NCI-H2171 (cell line): ENCODE data around the gene GDPD3.

Source experiments
- DNase-seq: peaks from one replicate; lab custom pipeline; 2025; lab: John Stamatoyannopoulos, UW

GDPD3 gene

DNA sequence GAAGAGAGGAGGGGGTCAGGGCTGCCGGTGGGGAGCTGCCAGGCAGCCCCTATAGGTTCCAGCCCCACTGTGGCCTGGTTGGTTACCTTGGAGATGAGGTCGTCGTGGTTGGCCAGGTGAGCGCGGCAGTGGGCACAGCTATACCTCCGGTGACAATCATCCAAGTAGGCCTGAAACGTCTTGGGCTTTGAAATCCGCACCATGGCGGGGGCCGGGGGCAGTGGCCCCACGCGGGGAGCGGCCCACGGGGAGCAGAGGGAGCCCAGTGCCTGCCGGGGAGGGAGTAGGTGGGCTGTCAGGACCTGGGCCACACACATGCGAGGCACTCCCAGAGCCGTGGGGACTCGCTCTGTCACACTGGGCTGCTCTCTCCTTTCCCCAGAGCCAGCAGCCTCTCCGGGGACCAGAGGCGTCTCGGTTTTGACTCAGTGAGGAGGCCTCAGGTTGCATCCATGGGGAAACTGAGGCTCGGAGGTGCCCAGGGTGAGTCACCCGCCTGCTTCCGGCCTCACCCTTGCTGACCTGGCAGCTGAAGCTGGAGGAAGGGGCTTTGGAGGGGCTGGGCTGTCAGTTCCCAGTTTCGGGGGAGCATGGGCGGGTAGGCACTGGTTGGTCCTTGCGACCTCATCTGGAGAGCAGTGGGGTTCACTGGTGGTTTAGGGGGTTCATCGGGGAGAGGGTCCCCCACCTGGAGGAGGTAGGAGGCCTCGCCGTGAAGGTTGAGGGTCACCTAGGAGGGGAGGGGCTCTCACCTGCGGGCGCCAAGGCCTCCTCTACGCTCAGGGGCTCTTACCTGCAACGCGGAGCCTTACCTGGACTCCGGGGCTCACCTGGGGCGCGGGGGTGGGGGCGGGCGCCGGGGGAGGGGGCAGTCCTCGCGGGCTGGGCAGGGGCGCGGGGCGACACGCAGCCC is 17.9 kb downstream of the GDPD3 start:
- DNase-seq = no peak

DNA sequence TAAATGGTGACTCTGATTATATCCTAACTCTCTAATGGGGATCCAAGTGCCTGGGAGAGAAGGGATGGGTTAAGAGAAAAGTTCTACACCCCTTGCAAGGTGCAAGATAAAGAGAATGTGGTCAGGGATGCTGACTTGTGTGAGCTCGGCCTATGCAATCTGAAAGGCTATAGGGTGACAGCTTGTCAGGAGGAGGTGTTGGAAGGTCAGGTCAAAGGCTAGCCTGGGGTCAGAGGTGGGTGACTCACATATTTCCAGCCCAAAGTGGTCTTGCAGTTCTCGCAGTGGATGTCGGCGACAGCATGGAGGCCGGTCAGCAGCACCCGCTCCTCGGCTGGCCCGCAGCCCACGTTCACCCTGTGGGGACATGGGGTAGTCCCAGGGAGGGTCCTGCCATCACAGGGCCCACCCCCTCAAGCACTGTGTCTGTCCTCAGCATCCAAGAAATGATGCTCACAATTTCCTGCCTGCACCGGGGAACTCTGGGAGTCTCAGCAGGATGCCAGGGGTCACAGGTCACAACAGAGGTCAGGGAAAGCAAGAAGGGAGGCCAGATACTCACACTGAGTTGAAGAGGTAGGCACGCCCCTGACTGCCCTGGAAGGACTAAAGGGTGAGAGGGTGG is 18.7 kb downstream of the GDPD3 start:
- no peak for DNase-seq

DNA sequence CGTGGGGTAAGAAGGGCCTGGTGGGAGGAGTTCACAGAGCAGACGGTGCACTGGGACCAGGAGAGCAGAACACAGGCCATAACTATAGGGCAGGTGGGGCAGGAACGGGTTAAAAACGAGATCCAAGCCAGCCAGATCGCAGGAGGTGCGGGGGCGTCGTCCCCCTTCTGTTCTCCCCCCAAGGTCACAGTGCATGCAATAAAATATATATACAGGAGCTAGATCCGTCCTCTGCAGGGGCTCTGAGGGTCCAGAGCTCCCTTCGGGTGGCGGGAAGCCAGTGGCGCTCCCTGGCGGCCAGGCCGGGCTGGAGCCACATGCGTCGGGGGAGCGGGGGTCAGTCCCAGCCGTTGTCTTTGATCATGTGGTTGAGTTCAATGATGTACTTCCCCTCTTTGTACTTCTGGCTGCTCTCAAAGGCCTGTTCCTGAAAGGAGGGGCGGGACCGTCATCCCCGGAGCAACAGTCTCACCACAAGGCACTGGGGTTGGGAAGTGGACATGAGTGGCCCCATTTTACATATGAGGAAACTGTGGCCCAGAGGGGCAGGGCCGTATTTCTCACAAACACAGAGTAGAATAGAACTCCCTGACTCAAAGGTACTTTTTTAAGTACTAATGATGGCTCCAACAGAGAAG is 20.8 kb downstream of the GDPD3 start:
- DNase-seq = peak; percentile 33

DNA sequence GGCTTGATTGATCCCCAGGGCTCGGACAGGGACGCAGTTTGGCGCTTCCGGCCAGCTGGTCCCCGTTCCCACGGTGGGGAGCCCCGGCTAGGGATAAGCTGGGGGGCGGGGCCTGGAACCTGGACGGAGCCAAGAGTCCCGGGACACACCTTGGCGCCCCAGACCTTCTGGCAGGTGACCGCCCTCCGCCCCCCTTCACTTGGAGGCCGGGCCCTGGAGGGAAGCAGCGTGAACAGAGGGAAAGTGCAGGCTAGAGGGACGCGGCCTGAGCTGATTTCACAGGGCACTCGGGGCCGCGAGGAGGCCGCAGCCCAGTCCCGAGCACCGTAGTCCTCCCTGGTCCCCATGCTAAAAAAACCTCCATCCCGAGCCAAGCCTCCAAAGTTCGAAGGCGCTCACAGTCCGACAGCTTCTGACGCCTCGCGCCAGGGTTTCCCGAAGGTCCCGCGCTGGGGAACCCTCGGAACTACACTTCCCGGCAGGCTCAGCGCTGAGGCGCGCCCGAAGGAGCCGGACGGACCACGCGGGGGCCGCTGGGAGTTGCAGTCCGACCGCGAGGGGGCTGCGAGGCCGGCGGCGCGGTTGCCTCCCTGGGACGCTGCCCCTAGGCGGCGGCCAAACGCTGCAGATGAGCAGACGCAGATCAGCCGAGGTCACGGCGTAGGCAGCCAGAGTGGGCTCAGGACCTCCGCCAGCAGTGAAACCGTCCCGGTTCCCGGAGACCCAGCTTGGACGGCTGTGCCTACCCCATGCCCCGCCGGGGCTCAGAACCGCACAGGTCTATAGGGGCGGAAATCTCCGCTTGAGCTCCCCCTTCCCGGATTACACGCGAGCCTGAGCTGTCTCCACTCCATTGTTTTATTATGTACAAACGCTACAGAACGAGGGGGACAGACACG is 21.6 kb downstream of the GDPD3 start, which contains the start of gene TBX6:
TSS of gene TBX6 (minus strand) at position 451 of the 899 bp plus-strand sequence. CDS start 731 bp downstream, outside the sequence.
- peak; percentile 95 for DNase-seq

DNA sequence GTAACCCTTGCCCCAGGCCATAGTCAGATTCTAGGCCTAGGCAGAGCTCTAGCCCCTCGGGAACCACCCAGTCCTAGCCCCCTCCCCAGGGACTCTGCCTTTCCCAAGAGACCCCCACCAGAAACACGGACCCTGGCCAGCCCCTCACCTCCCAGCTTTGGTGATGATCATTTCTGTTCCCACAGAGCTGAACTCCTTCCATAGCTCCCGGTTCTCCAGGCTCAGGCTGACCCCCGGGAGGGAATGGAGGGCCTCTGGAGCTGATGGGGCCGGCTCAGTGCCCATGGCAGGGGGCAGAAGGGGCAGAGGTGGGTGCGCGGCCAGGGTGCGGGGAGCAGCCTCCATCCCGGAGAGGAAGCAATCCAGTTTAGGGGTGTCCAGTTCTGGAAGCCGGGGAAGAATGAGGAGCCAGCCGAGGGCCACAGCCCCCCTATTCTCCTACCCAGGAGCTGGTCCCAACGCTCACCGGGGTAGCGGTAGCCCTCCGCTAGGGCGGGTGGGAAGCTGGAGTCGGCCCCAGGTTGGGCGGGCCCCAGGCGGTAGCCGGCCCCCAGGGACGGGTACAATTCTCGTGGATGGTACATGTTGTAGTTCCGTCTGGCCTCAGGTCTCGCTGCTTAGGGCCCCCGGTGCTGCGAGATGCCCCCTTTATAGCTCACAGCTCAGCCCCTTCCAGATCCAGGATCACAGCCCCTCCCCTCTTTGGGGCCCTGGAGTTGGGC is 22.6 kb downstream of the GDPD3 start:
- no peak for DNase-seq

DNA sequence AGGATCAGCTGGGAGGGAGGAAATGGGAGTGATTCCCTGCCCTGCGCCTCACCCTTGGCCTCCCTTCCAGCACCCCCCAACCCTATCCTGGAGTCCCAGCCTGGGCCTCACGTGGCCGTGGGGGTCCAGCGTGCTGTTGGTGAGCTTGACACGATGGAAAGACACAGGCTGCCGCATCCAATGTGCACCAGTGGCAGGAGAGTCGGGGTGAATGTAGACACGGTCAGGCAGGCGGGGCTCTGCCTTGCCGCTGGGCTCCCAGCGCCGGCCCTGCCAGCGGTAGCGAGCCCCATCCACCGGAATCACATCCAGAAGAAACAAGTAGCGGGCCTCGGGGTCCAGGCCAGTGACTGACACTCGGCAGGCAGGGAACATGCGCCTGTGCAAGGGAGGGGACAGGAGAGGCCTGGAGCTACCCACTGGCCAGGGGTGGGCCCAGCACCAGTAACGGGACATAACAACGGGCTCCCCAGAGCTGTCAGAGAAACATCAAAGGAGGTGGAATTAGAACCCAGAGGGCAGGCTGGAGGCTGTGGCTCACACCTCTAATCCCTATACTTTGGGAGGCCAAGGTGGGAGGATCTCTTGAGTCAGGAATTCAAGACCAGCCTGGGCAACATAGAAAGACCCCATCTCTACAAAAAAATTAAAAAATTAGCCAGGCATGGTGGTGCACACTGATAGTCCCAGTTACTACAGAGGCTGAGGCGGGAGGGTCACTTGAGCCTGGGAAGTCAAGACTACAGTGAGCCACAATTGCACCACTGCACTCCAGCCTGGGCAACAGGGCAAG is 24.3 kb downstream of the GDPD3 start:
- DNase-seq = no peak

DNA sequence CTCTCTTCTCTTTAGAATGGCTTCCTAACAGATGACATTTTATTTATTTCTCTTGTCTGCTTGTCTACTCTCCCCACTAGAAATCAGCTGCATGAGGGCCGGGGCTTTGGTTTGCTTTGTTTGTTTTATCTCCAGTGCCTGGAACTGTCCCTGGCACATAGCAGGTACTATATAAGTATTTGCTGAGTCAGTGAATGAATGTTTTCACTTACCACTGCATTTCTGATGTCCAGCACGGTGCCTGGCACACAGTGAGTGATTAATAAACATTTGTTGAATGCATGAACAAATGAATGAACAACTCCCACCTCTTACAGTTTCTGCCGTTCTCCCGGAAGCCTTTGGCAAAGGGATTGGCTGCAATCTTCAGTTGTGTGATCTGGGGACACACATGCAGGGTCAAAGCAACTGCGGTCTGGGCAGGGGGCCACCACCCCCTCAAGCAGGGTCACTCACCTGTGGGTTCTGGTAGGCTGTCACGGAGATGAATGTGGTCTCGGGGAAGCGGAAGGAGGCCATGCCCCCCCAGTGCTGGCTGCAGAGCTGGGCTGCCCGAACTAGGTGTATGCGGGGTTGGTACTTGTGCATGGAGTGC is 25.0 kb downstream of the GDPD3 start:
- no peak for DNase-seq

DNA sequence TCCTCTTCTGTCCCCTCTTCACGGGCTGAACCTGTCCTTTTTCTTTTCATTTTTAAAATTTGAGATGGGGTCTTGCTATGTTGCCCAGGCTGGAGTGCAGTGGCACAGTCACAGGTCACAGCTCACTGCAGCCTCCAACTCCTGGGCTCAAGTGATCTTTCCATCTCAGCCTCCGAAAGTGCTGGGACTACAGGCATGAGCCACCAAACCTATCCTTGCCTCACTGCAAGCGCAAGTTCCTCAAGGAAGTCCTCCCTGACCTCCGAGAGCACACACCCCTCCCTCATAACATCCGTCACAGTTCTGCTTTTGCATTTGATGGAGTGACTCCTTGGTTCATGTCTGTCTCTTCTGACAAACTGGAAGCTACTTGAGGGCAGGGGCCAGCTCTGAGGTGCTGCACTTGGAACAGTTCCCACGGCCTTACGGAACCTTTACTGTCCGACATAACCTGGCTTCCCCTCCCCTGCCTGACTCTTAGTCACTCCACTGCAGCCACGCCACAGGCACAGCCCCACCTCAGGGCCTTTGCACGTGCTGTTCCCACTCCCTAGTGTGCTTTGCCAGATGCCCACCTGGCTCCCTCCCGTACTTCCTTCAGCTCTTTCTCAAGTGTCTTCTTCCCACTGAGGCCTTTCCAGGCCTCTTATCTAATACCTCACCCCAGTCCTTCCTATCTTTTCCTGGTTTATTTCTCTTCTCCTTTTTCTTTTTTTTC is 26.0 kb downstream of the GDPD3 start:
- no peak for DNase-seq

DNA sequence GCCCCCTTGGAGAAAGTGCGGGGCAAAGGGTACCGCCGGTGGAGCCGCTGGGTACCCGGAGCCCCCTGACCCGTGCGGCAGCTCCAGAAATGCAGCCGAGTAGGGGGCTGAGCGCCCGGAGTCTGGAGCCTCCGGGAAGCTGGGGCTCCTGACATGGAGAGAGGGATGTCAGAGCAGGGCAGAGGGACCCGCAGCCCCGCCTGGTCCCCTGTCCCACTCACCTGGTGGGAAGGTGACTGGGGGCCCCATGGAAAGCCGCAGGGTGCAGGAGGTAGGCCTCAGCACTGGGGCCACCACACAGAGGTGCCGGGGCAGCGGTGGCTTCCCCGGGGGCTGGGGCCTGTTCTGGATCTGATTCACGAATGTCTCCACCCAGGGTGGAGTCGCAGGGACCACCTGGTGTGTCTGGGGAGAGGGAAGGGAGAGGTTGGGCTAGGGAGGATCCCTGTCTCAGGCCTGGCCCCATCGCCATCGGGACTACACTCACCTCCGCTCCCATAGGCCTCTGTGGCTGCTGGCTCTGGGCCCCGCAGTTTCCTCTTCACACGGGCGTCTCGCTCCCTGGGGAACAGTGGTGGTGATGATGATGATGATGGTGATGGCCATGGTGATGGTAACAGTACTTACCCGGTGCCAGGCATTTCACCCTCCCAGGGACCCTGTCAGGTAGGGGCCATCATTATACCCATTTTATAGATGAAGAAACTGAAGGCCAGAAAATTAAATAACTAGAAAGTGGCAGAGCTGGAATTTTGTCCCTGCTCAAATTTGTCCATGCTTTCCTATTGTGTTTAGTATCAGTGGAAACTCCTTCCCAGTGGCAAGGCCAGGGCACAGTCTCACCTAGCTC is 26.8 kb downstream of the GDPD3 start:
- DNase-seq = no peak

DNA sequence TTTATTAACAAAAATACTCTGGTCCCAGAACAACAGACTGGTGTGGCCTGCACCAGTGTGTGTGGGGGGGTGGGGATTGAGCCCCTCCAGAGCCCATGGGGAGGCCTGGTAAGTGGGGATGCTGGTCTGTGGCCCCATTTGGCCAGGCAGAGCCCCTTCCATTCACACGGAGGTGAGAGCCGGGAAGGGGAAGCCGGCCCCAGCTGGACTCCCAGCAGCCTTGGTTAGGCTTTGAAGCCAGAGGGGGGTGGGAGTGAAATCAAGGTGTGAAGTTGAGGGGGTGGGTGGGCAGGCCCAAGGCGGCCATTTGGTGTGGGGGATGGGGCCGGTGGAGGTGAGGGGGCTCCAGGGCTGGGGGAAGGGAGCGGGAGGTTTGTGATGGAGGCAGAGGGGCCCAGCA is 27.5 kb downstream of the GDPD3 start:
- DNase-seq = no peak

DNA sequence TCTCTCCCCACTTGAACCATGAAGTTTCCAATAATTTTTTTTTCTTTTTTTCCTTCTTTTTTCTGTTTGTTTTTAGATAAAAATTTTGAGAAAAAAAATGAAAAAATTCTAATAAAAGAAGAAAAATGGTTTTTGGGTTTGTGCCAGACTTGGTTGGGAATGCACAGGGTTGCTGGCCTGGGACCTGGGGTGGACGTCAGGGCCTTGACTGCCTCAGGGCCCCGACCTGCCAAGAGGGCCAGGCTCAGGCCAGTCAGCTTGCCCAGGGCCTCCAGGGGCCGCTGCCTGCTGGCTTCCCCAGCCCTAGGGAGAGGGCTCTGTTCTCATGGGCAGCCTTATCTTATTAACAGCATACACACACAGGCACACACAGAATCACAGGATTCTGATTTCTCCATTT is 28.1 kb downstream of the GDPD3 start:
- no peak for DNase-seq

DNA sequence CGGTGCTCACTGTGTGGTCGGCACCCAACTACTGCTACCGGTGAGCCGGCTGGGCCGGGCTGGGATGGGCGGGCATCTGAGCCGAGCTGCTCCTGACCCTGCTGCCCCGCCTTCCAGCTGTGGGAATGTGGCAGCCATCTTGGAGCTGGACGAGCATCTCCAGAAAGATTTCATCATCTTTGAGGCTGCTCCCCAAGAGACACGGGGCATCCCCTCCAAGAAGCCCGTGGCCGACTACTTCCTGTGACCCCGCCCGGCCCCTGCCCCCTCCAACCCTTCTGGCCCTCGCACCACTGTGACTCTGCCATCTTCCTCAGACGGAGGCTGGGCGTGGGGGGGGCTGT is 28.5 kb downstream of the GDPD3 start:
- DNase-seq = no peak

DNA sequence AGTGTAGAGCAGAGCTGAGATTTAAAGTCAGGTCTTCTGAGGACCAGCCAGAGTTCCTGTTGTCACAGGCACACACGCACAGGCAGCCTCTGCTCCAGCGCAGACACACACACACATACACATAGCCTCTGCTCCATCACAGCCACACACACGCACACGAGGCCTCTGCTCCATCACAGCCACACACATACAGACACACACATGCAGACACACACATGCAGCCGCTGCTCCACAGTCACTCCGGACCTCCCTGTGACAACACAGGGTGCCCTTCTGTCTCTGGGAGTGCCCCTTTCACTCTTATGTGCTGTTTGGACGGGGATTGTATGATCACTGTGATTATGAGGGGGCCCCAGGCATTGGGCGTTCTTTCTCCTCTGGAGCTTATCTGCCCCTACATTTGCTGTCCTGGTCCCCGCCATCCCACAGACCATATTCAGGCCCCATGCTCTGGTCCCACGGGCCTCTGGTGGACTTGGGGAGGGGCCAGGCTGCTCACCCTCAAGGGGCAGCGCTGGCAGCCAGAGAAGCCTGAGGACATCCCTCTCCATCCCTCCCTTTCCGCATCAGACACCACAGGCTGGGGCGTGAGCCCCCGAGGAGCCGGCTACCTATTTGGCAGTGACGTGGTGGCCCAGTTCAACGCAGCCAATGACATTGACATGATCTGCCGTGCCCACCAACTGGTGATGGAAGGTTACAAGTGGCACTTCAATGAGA is 29.1 kb downstream of the GDPD3 start:
- DNase-seq = no peak

DNA sequence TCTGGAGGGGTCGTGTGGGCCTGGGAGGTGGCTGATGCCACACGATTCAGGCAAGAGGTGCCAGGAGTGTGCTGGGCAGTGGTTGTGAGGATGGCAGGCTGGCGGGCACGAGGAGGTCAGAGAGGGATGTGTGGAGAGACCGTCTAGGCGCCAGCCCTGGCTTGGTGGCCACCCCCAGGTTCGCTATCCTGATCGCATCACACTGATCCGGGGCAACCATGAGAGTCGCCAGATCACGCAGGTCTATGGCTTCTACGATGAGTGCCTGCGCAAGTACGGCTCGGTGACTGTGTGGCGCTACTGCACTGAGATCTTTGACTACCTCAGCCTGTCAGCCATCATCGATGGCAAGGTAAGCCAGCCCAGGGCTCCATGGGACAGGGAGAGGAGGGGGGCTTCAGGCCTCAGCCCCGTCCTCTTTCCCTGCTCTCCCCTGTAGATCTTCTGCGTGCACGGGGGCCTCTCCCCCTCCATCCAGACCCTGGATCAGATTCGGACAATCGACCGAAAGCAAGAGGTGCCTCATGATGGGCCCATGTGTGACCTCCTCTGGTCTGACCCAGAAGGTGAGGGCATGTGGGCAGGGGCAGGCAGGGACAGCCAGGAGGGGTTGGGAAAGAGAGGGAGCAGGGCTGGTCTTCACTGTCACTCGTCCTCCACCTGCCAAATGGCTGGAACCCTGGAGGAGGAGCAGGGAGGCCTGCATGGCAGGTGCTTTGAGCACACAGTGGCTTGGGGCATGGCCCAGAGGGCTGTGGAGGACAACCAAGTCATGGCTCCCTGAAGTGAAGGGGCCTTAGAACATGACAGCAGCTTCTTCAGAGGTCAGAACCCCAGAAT is 29.9 kb downstream of the GDPD3 start:
- DNase-seq = no peak

DNA sequence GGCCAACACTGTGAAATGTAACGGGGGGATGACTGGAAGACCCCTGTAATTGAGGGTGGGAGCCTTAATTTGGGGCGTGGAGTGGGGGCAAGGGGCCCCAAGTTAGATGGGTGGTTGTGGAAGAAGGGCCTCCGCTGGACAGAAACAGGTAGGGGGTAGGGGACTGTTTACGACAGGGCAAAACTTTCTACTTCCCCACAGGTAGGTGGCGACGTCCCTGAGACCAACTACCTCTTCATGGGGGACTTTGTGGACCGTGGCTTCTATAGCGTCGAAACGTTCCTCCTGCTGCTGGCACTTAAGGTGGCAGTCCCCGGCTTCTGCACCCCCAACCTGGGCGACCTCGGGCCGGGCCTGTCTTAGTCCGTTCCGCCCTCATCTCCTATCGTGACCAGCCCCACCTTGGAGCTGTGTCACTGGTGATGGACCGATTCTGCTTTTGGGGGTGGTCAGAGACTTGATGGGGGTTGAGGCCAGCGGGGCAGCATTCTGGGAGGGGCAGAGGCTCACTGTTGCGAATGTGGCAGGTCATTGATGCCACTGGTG is 30.7 kb downstream of the GDPD3 start:
- no peak for DNase-seq

DNA sequence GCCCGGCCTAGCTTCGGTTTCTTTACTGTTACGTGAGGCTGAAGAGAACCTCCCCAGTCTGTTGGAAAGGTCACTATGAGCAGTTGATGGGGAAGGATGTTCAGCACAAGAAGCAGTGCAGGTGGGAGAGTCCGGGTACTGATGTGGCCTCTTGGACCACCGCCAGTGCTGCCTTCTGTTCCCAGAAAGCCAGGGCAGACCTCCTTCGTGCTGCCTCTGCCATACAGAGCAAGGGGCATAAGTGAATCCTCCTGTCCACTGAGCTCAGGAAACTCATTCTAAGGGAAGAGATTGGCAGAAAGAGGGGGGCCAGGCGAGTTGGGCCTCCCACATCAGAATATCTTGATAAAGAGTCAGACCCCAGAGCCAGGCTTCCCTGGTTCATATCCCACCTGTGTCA is 33.9 kb downstream of the GDPD3 start:
- peak; percentile 41 for DNase-seq

DNA sequence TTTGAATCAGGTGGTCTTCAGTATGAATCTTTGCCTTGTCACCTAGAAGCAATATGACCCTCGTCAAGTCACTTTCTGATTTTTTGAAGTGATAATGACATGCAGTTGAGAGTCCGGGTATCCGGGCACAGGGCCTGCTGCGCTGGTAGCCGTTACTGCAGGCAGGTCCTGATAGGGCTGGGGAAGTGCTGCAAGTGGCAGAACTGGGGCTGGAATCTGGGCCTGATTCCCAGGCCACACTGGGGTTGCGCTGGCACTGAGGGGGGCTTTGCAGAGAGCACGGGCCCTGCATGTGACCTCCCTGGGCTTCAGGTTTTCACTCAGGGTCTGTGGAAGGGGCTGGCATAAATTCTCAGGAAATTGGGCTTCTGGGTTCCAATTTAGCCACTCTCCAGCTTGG is 34.6 kb downstream of the GDPD3 start:
- DNase-seq = no peak
